SK-N-SH treated with all-trans-retinoic acid at 6 μM for 48 hours (cell line): ENCODE measurements around the gene HIP1.
"Not testable (repeated sequence)": the region's sequence is repeated elsewhere in the genome, so short reads cannot be mapped to it uniquely, and the experiment has no call there.

Source experiments
- ATAC-seq: fragments of 200-7000 bp; cut with Tn5 transposase; 3 replicates; pipeline ENCODE4 v1.9.1; 2020; ENCODE audit warnings: mild to moderate bottlenecking, moderate library complexity
- ARNTL ChIP-seq: fragments of 450-650 bp; formaldehyde crosslinking; IDR thresholded peaks from 2 replicates; pipeline ENCODE4 v1.5.0; 2020; ENCODE audit warnings: low read depth, mild to moderate bottlenecking, moderate library complexity, borderline replicate concordance
- ISL1 ChIP-seq: fragments of 250-450 bp; sonication (Bioruptor Pico); IDR thresholded peaks from 2 replicates; pipeline ENCODE4 v2.1.2; 2022; ENCODE audit warnings: mild to moderate bottlenecking, moderate library complexity
- RARB ChIP-seq: fragments of 250-450 bp; sonication (Bioruptor Pico); IDR thresholded peaks from 2 replicates; pipeline ENCODE4 v1.8.0; 2021; ENCODE audit warnings: mild to moderate bottlenecking, moderate library complexity
- TCF4 ChIP-seq: fragments of 250-450 bp; sonication (Bioruptor Pico); IDR thresholded peaks from 2 replicates; pipeline ENCODE4 v1.8.0; 2021; ENCODE audit warnings: mild to moderate bottlenecking, moderate library complexity, borderline replicate concordance
- TOX ChIP-seq: fragments of 250-450 bp; sonication (Bioruptor Pico); IDR thresholded peaks from 2 replicates; pipeline ENCODE4 v1.8.0; 2021; ENCODE audit warnings: mild to moderate bottlenecking, moderate library complexity, borderline replicate concordance
- ZFP3 ChIP-seq: fragments of 250-450 bp; sonication (Bioruptor Pico); IDR thresholded peaks from 2 replicates; pipeline ENCODE4 v1.5.0; 2020; ENCODE audit warnings: mild to moderate bottlenecking, moderate library complexity
- ZFP30 ChIP-seq: fragments of 450-650 bp; formaldehyde crosslinking; IDR thresholded peaks from 2 replicates; pipeline ENCODE4 v1.5.0; 2022; ENCODE audit warnings: mild to moderate bottlenecking, moderate library complexity
- ZNF8 ChIP-seq: fragments of 450-650 bp; formaldehyde crosslinking; IDR thresholded peaks from 2 replicates; pipeline ENCODE4 v1.5.0; 2020; ENCODE audit warnings: mild to moderate bottlenecking, moderate library complexity
- TF ChIP-seq, protein P1 (sequence below): fragments of 250-450 bp; sonication (Bioruptor Pico); IDR thresholded peaks from 2 replicates; pipeline ENCODE4 v1.8.0; 2020; ENCODE audit warnings: mild to moderate bottlenecking, moderate library complexity, borderline replicate concordance
- TF ChIP-seq, protein P2 (sequence below): fragments of 250-450 bp; sonication (Bioruptor Pico); IDR thresholded peaks from 2 replicates; pipeline ENCODE4 v1.5.0; 2020; ENCODE audit warnings: mild to moderate bottlenecking, moderate library complexity
- TF ChIP-seq, protein P3 (sequence below): fragments of 250-450 bp; sonication (Bioruptor Pico); IDR thresholded peaks from 2 replicates; pipeline ENCODE4 v1.8.0; 2021; ENCODE audit warnings: low read depth, mild to moderate bottlenecking, moderate library complexity, borderline replicate concordance
- TF ChIP-seq, protein P4 (sequence below): fragments of 250-450 bp; sonication (Bioruptor Pico); IDR thresholded peaks from 2 replicates; pipeline ENCODE4 v1.5.1; 2021; ENCODE audit warnings: mild to moderate bottlenecking, moderate library complexity

HIP1 gene

DNA sequence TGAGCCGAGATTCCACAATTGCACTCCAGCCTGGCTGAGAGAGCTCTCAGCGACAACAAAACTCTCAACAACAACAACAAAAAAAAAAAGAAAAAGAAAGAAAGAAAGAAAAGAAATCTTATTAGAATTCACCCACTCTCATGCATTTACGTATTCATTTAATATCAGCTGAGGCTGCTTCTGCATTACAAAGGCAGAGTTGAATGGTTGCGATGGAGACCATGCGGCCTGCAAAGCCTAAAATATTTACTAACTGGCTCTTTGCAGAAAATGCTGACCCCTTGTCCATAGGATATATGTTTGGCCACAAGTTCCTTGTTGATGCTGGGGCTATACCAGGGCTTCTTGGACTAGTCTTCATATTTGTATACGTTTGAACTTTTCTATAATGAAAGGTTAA, 137.2 kb downstream of the HIP1 start:
- TF ChIP-seq ISL1 (CRISPR knock-in tag) (no peak), ARNTL (no peak), TCF4 (no peak), RARB (no peak)
- TF ChIP-seq, protein P1, sequence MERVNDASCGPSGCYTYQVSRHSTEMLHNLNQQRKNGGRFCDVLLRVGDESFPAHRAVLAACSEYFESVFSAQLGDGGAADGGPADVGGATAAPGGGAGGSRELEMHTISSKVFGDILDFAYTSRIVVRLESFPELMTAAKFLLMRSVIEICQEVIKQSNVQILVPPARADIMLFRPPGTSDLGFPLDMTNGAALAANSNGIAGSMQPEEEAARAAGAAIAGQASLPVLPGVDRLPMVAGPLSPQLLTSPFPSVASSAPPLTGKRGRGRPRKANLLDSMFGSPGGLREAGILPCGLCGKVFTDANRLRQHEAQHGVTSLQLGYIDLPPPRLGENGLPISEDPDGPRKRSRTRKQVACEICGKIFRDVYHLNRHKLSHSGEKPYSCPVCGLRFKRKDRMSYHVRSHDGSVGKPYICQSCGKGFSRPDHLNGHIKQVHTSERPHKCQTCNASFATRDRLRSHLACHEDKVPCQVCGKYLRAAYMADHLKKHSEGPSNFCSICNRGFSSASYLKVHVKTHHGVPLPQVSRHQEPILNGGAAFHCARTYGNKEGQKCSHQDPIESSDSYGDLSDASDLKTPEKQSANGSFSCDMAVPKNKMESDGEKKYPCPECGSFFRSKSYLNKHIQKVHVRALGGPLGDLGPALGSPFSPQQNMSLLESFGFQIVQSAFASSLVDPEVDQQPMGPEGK (CRISPR knock-in tag): no peak
- TF ChIP-seq, protein P2, sequence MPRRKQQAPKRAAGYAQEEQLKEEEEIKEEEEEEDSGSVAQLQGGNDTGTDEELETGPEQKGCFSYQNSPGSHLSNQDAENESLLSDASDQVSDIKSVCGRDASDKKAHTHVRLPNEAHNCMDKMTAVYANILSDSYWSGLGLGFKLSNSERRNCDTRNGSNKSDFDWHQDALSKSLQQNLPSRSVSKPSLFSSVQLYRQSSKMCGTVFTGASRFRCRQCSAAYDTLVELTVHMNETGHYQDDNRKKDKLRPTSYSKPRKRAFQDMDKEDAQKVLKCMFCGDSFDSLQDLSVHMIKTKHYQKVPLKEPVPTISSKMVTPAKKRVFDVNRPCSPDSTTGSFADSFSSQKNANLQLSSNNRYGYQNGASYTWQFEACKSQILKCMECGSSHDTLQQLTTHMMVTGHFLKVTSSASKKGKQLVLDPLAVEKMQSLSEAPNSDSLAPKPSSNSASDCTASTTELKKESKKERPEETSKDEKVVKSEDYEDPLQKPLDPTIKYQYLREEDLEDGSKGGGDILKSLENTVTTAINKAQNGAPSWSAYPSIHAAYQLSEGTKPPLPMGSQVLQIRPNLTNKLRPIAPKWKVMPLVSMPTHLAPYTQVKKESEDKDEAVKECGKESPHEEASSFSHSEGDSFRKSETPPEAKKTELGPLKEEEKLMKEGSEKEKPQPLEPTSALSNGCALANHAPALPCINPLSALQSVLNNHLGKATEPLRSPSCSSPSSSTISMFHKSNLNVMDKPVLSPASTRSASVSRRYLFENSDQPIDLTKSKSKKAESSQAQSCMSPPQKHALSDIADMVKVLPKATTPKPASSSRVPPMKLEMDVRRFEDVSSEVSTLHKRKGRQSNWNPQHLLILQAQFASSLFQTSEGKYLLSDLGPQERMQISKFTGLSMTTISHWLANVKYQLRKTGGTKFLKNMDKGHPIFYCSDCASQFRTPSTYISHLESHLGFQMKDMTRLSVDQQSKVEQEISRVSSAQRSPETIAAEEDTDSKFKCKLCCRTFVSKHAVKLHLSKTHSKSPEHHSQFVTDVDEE: no peak
- TF ChIP-seq, protein P3, sequence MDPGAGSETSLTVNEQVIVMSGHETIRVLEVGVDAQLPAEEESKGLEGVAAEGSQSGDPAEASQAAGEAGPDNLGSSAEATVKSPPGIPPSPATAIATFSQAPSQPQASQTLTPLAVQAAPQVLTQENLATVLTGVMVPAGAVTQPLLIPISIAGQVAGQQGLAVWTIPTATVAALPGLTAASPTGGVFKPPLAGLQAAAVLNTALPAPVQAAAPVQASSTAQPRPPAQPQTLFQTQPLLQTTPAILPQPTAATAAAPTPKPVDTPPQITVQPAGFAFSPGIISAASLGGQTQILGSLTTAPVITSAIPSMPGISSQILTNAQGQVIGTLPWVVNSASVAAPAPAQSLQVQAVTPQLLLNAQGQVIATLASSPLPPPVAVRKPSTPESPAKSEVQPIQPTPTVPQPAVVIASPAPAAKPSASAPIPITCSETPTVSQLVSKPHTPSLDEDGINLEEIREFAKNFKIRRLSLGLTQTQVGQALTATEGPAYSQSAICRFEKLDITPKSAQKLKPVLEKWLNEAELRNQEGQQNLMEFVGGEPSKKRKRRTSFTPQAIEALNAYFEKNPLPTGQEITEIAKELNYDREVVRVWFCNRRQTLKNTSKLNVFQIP (CRISPR knock-in tag): no peak
- ATAC-seq: no peak

DNA sequence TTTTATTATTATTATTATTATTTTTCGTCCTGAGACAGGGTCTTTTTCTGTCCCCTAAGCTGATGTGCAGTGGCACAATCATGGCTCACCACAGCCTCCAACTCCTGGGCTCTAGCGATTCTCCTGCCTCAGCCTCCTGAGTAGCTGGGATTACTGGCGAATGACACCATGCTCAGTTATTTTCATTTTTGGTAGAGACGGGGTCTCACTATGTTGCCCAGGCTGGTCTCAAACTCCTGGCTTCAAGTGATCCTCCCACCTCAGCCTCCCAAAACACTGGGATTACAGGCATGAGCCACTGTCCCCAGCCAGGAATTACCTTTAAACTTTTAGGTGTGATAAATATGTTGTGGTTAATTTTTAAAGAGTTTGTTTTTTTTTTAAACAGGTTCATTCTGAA, 138.0 kb downstream of the HIP1 start:
- not testable (repeated sequence) for ATAC-seq

DNA sequence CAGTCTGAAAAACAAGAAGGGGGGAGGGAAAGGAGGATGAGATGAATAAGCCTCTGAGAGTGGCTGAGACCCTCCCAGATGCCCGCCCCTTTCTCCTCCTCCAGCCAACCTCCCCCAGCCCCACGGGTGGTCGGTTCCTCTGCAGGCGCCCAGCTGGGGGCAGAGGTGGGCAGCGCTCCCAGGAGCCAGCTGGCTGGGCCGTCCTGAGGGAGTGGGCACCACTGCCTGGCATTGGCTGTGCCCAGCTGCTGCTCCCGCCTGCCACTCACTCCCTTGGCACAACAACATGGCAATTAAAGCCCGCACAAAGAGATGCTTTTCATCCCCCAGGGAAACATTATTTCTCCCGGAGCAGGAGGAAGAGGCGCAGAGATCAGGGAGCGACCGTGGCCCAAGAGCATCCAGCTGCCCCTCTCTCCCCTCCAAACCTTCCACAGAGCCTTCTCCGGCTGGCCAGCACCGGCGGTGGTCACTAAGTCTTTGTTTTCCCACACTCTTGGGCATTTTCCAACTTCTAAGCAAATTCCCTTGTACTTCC, 139.4 kb downstream of the HIP1 start:
- no peak for TF ChIP-seq ZNF8 (CRISPR knock-in tag)
- TF ChIP-seq, protein P2: 0 out of 2 replicates have a peak, but pooled peaks have one; percentile 17
- TF ChIP-seq, protein P4, sequence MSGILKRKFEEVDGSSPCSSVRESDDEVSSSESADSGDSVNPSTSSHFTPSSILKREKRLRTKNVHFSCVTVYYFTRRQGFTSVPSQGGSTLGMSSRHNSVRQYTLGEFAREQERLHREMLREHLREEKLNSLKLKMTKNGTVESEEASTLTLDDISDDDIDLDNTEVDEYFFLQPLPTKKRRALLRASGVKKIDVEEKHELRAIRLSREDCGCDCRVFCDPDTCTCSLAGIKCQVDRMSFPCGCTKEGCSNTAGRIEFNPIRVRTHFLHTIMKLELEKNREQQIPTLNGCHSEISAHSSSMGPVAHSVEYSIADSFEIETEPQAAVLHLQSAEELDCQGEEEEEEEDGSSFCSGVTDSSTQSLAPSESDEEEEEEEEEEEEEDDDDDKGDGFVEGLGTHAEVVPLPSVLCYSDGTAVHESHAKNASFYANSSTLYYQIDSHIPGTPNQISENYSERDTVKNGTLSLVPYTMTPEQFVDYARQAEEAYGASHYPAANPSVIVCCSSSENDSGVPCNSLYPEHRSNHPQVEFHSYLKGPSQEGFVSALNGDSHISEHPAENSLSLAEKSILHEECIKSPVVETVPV (CRISPR knock-in tag): no peak
- peak; percentile 66 for ATAC-seq

DNA sequence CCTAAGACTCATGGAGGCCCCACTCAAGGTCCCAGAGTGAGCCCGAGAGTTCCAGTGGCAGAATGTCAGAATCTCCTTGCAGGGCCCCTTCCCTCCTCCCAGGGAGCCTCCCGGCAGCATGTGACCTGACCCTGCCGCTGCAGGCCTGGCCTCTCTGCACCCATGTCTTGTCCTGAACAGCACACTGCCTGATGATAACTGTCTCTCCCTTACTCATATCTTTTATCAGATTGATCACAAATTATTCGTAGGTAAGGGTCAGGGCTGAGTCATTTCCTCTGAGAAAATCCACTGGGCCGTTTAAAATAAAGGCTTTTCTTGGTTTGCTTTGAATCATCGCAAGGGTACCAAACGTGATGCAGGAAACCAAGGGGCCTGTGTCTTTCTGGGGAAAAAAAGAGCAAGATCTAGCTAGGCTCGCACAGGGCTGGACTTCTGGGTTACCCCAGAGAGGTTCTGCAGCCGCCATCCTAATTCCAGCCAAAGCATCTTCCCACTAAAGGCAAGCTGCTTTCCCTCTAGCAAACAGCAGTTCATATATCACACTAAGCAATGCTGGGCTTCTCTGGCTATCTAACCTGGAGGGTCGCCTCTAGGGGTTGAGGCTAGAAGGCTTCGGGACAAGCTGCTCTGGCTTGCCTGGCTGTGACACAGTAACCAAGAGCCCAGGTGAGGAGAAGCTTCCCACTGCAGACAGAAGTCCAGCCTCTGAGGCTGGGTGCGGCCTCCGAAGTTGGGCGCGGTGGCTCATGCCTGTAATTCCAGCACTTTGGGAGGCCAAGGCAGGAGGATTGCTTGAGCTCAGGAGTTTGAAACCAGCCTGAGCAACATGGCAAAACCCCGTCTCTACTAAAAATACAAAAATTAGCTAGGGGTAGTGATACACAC, 141.8 kb downstream of the HIP1 start:
- TF ChIP-seq ISL1 (CRISPR knock-in tag) (0 out of 2 replicates have a peak, but pooled peaks have one; percentile 29), ZFP3 (CRISPR knock-in tag) (no peak)
- TF ChIP-seq, all 23 proteins: peak for 1
- ATAC-seq: peak; percentile 55

DNA sequence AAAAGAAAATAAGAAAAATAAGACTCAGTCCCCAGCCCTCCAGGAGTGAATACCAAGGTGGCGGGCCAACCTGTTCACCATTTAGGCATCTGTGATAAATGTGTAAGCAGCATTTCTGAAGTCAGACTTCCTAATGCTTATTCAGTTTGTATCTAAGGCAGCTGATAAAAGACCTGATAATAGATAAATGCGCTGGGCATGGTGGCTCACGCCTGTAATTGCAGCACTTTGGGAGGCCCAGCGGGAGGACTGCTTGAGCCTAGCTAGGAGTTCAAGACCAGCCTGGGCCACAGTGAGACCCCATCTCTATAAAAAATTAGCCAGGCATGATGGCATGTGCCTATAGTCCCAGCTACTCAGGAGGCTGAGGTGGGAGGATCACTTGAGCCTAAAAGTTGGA, 143.0 kb downstream of the HIP1 start:
- no peak for ATAC-seq
- no peak for TF ChIP-seq RARB
- no peak for TF ChIP-seq TOX (CRISPR knock-in tag)
- TF ChIP-seq ZFP30 (CRISPR knock-in tag): no peak
- no peak for TF ChIP-seq ARNTL

DNA sequence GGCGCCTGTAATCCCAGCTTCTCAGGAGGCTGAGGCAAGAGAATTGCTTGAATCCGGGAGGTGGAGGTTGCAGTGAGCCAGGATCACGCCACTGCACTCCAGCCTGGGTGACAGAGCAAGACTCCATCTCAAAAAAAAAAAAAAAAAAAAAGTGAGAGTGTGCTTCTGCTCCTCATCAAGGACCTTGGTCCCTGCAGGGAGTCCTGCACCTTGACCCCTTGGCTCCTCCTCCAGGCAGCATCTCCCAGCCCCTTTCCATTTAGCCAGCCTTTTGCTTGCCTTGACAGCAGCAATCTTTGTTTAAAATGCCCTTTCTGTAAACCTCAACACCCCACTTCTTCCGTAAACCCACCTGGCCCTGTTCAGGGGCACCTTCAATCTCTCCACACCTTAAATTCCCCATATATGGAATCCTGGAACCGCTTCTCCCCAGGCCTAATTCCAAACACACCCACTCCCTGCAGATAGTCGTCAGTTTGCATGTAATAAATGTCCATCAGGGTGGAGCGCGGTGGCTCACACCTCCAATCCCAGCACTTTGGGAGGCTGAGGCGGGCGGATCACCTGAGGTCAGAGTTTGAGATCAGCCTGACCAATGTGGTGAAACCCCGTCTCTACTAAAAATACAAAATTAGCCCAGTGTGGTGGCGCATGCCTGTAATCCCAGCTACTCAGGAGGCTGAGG, 145.1 kb downstream of the HIP1 start:
- ATAC-seq: not testable (repeated sequence)
